PC-9 (cell line): ENCODE results near the gene PPP1R37.

ENCODE experiments used
- CTCF ChIP-seq: fragments of 200-600 bp; sonication (generic); conservative IDR thresholded peaks from 2 replicates; pipeline ENCODE4 v1.6.1; 2017; ENCODE audit warnings: mixed run types, antibody characterized with exemption, mild to moderate bottlenecking, moderate library complexity
- EZH2 ChIP-seq: fragments of 200-600 bp; sonication (generic); IDR thresholded peaks from 2 replicates; pipeline ENCODE4 v1.8.0; 2017; ENCODE audit warnings: antibody characterized with exemption, low read depth

- TF ChIP-seq CTCF: no peak
- no peak for TF ChIP-seq EZH2
Observed at GRCh38 chr19:45153339-45154063, 60.5 kb downstream of the PPP1R37 start.
